Right lobe of liver (tissue), 6 donors: ENCODE data around the gene CYTH3. TPM values are rescaled to one million over a fixed set of nuclear protein-coding genes. Genes with fewer than 3 reads are reported as not detected.

Experiments used
- ATAC-seq, 4 donors: fragments of 200-7000 bp; cut with Tn5 transposase; one replicate each; pipeline ENCODE4 v1.9.1; 2020; ENCODE audit warnings: mild to moderate bottlenecking in 4 of 4, moderate library complexity in 4 of 4
- DNase-seq, 3 donors: peaks; one replicate each; pipeline ENCODE4 v3.0.0-alpha.2; 2020
- H3K27ac ChIP-seq, 3 donors: fragments of 200-600 bp; one replicate each; pipeline ENCODE4 v1.8.0; 2022
- H3K27me3 ChIP-seq, 2 donors: fragments of 200-600 bp; one replicate each; pipeline ENCODE4 v1.8.0; 2022
- H3K36me3 ChIP-seq, 4 donors: fragments of 200-600 bp; sonication (generic) in 1 of 4; one replicate each; pipeline versions ENCODE4 v1.5.1 to v1.8.0; 2017 to 2022; ENCODE audit warnings: control low read depth in 1 of 4
- H3K4me1 ChIP-seq, 4 donors: fragments of 200-600 bp; sonication (generic) in 1 of 4; one replicate each; pipeline versions ENCODE4 v1.5.1 to v1.8.0; 2017 to 2022; ENCODE audit warnings: control low read depth in 1 of 4
- H3K4me3 ChIP-seq, 3 donors: fragments of 200-600 bp; one replicate each; pipeline ENCODE4 v1.8.0; 2022
- H3K9me3 ChIP-seq, 4 donors: fragments of 200-600 bp; sonication (generic) in 1 of 4; one replicate each; pipeline versions ENCODE4 v1.5.1 to v1.8.0; 2017 to 2022; ENCODE audit warnings: control low read depth in 1 of 4
- POLR2A ChIP-seq: fragments of 450-650 bp; IDR thresholded peaks from one replicate; pipeline ENCODE4 v1.6.1; 2017; ENCODE audit warnings: antibody characterized with exemption, mild to moderate bottlenecking
- WGBS: methylation state at CpG from one replicate; pipeline ENCODE4 v1.1.6; 2018; ENCODE audit warnings: low coverage, low lambda C conversion rate; ENCODE audit not compliant: insufficient coverage; ENCODE audit errors: missing lambda C conversion rate; 5-methylcytosine and 5-hydroxymethylcytosine counted together
- intact Hi-C, 2 donors: fragments of 100-400 bp; cut with DNase I; formaldehyde crosslinking; loops; one replicate each; pipeline versions ENCODE4 v1.11.2 to v1.14.1; 2022
- total RNA-seq, 6 experiments: library from RNA; depleted of rRNA in 2 of 6; stranded (reverse); fragments of >200 nt in 2 of 6; fragmentation: NEBNext Ultra II Directional in 3 of 6; extraction: Animal tissue kit (Norgen Biotek cat#: 25700) in 3 of 6; gene quantifications; one replicate each; pipeline versions ENCODE4 v1.1.0 to v1.2.4, GENCODE V29; 2016 to 2023
- TF ChIP-seq, protein P1 (sequence below), 4 donors: fragments of 200-600 bp in 3 of 4; fragments of 450-650 bp in 1 of 4; IDR thresholded peaks; one replicate each; pipeline versions ENCODE4 v1.5.1 to v1.8.0; 2016 to 2022; ENCODE audit warnings: antibody characterized with exemption in 4 of 4, mild to moderate bottlenecking in 2 of 4
- donor health status: DM: no; HTN: yes; CAD: no.
- donor health status: DM: no; HTN: no; CAD: no.
- donor health status: DM: no; HTN: no; CAD: no.
- donor health status: DM: no; HTN: yes; CAD: no.
- donor health status: DM: no; HTN: yes; CAD: no.

CYTH3 gene
- total RNA-seq, 6 experiments from 2014 or later, result 2.7 to 6.6 (median 4.1) TPM

DNA sequence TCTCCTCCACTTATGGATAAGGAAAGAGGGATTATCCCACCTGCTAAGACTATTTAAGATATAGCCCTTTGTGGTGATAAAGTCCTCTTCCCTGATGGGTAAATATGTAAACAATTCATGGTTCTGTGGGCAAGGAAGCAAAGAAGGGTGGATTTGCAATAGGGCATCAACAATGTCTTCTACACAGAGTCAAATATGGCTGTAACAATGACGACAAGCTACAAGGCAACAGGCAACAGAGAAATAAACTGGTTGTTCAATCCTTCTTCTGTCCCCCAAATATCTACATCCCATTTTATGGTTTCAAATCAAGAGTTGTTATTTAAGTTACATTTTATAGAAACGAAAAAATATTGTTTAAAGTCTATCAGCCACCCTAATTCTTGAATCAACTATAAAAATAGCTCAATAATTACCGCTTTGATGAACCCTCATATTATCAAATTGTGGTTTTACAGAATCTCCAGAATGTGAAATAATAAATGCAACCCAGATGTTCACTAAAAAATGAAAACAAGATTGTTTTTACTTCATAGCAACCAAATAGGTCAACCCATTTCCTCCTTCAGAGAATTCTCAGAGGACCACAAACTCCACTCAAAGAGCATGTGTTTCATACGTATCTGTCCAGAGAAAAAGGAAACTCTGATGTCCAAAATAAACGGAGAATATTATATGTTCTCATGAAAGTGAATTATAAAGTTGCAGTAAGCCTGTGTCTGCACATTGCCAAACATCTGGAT, 13.8 kb downstream of the CYTH3 start:
- Histone ChIP-seq H3K27me3 (no peaks in the 10 kb centered on the region), H3K9me3 (no peaks in the 10 kb centered on the region), H3K36me3 (no peaks in the 10 kb centered on the region), H3K27ac (no peak overlapping the region), H3K4me1 (peaks cover 0 to 10% (median 0%) of the 10 kb centered on the region in 4 donors), H3K4me3 (no peak overlapping the region)
- 55% methylated on average over 5 of the region's 5 CpGs for WGBS
- DNase-seq (no peak), ATAC-seq (peak in 1 of 4 donors; percentile 29)
- intact Hi-C loops, result no loop called here
- TF ChIP-seq POLR2A, result no peak
- TF ChIP-seq, protein P1, sequence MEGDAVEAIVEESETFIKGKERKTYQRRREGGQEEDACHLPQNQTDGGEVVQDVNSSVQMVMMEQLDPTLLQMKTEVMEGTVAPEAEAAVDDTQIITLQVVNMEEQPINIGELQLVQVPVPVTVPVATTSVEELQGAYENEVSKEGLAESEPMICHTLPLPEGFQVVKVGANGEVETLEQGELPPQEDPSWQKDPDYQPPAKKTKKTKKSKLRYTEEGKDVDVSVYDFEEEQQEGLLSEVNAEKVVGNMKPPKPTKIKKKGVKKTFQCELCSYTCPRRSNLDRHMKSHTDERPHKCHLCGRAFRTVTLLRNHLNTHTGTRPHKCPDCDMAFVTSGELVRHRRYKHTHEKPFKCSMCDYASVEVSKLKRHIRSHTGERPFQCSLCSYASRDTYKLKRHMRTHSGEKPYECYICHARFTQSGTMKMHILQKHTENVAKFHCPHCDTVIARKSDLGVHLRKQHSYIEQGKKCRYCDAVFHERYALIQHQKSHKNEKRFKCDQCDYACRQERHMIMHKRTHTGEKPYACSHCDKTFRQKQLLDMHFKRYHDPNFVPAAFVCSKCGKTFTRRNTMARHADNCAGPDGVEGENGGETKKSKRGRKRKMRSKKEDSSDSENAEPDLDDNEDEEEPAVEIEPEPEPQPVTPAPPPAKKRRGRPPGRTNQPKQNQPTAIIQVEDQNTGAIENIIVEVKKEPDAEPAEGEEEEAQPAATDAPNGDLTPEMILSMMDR (IDR thresholded peaks at IDR 0.05), result no peak

DNA sequence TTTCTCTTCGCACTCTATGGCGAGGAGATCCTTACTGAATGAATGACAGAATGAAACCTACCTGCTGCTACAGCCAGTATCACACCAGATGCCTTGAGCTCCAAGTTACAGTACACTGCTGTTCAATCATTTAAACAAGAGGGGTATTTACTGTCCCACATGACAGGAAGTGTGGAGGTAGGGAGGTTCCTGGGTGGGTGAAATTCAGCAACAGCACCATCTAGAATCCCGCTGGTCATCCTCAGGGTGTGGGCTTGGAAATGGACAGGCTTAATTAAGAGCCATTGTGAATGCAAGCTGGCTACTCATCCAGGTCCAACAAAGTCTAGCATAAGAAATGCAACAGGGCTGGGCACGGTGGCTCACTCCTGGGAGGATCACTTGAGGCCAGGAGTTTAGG, 14.7 kb downstream of the CYTH3 start:
- H3K27me3 ChIP-seq, result no peaks in the 10 kb centered on the region
- no peaks in the 10 kb centered on the region for H3K9me3 ChIP-seq
- H3K27ac ChIP-seq, result no peak overlapping the region
- H3K36me3 ChIP-seq, result no peaks in the 10 kb centered on the region
- intact Hi-C loops, result no loop called here
- no peak overlapping the region for H3K4me3 ChIP-seq
- H3K4me1 ChIP-seq, result peaks cover 0 to 10% (median 0%) of the 10 kb centered on the region in 4 donors
- no peak for TF ChIP-seq POLR2A
- TF ChIP-seq, protein P1 (IDR thresholded peaks at IDR 0.05), result no peak
- WGBS, result 93% methylated on average over 3 of the region's 4 CpGs
- no peak for DNase-seq
- ATAC-seq, result no peak

DNA sequence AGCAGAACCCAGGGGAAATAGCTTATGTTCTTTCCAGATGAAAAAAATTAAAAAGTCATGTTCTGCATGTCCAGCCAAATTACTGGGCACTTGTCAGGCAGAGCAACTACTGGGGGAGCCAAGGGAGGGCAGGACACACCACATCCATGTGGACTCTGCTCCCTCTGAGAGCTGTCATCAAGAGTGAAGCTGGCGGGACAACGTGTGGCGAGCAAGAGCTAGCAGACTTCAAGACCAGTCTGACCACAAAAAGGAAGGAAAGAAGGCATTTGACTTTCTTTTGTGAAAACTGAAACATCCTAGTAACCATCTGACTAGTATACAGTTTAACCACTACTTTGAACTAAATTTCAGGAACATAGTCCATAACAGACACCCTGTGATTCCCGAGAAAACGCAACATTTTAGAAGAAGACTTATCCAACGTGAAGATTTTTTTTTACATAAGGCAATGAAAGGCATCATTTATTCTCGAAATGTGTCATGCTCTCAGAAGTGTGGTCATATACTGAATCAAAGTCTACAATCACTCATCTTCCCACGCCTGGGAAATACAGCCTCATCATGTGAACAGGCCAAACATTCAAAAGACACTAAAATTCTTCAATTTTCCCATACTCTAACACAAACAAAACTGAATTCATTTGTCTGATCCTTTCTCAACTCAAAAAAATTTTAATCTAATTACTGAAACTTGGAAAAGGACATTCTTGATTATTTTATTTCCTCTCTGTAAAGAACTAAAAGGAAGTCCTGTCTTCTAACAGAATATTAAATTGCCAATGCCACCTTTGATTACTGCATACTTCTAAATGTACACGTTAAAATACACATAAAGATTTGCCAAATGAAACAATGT, 15.5 kb downstream of the CYTH3 start:
- ATAC-seq (peak; percentile 61 to 77 (median 66)), DNase-seq (peak in 1 of 3 donors; percentile 60)
- Histone ChIP-seq H3K4me1 (peaks cover 0 to 10% (median 0%) of the 10 kb centered on the region in 4 donors), H3K9me3 (no peaks in the 10 kb centered on the region), H3K27ac (no peak overlapping the region), H3K36me3 (no peaks in the 10 kb centered on the region), H3K27me3 (no peaks in the 10 kb centered on the region), H3K4me3 (no peak overlapping the region)
- intact Hi-C loops, result no loop called here
- TF ChIP-seq POLR2A, result no peak
- TF ChIP-seq, protein P1 (IDR thresholded peaks at IDR 0.05), result no peak
- 47% methylated on average over 8 of the region's 9 CpGs for WGBS

DNA sequence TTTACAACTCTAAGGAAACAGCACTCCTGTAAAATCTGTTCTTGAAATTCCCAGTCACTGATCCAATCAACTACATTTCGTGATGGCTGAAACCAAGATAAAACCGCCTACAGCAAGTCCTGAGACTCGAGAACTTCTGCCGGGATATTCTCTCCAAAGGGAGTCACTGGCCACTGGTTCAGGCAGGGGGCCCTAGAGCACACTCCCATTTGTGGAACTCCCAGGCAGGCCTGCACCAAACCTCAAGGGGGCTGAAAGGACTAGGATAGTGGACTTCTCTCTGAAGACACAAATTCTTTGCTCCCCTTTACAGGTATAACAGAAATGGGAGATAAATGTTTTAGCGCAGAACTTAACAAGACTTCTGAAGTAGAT, 16.3 kb downstream of the CYTH3 start:
- intact Hi-C loops, result no loop called here
- DNase-seq, result no peak
- Histone ChIP-seq H3K36me3 (no peaks in the 10 kb centered on the region), H3K4me1 (peaks cover 0 to 10% (median 0%) of the 10 kb centered on the region in 4 donors), H3K27ac (no peak overlapping the region), H3K27me3 (no peaks in the 10 kb centered on the region), H3K4me3 (no peak overlapping the region), H3K9me3 (no peaks in the 10 kb centered on the region)
- WGBS, result 87% methylated on average over 1 of the region's 5 CpGs
- TF ChIP-seq, protein P1 (IDR thresholded peaks at IDR 0.05), result no peak
- no peak for TF ChIP-seq POLR2A
- no peak for ATAC-seq
